Measurements from ENCODE around the gene CYP4V2.

GRCh38 chr4:186191200-186192065, at the start of gene CYP4V2:
- no peak for TF ChIP-seq ZNF274 (IDR thresholded peaks at IDR 0.05; ENCODE audit: low read depth, low read length)
- TF ChIP-seq YY1 (IDR thresholded peaks at IDR 0.05; ENCODE audit: insufficient read depth, insufficient read length), result no peak

All from NT2/D1 (cell line).